Psoas muscle (tissue), 8 donors: Measurements from ENCODE around the gene XAF1. TPM values are rescaled to one million over a fixed set of nuclear protein-coding genes. Genes with fewer than 3 reads are reported as not detected.

ENCODE experiments used
- ATAC-seq, 4 donors: fragments of 200-7000 bp; cut with Tn5 transposase; one replicate each; pipeline ENCODE4 v1.9.1; 2020; ENCODE audit warnings: moderate library complexity in 3 of 4, mild to moderate bottlenecking in 2 of 4
- DNase-seq, 2 donors: peaks; one replicate each; pipeline ENCODE4 v3.0.0-alpha.2; 2020
- H3K27ac ChIP-seq: fragments of 200-600 bp; one replicate; pipeline ENCODE4 v1.8.0; 2022
- H3K27me3 ChIP-seq, 3 donors: fragments of 200-600 bp in 1 of 3; one replicate each; pipeline versions ENCODE4 v1.6.1 to v1.8.0; 2013 to 2022; ENCODE audit warnings: low read length in 2 of 3, mild to moderate bottlenecking in 2 of 3, moderate library complexity in 1 of 3; ENCODE audit not compliant: insufficient read depth in 3 of 3
- H3K36me3 ChIP-seq, 2 donors: fragments of 200-600 bp in 1 of 2; one replicate each; pipeline versions ENCODE4 v1.6.1 to v1.8.0; 2013 to 2022; ENCODE audit warnings: low read depth in 1 of 2, mild to moderate bottlenecking in 1 of 2, moderate library complexity in 1 of 2; ENCODE audit not compliant: insufficient read depth in 1 of 2
- H3K4me1 ChIP-seq: fragments of 200-600 bp; one replicate; pipeline ENCODE4 v1.8.0; 2022
- H3K4me3 ChIP-seq: fragments of 200-600 bp; one replicate; pipeline ENCODE4 v1.8.0; 2022; ENCODE audit warnings: mild to moderate bottlenecking
- H3K9me3 ChIP-seq: fragments of 200-600 bp; one replicate; pipeline ENCODE4 v1.8.0; 2022
- CTCF ChIP-seq: fragments of 200-600 bp; IDR thresholded peaks from one replicate; pipeline ENCODE4 v1.8.0; 2022; ENCODE audit warnings: antibody characterized with exemption
- WGBS, 3 donors: extraction: QIAGEN DNeasy Blood & Tissue Kit; methylation state at CpG; one replicate each; pipeline versions ENCODE4 v1.1.6 to v1.1.7; 2013; 5-methylcytosine and 5-hydroxymethylcytosine counted together
- intact Hi-C, 2 donors: fragments of 100-400 bp; cut with DNase I; formaldehyde crosslinking; loops; one replicate each; pipeline versions ENCODE4 v1.11.0 to v1.14.2; 2022
- long read RNA-seq, 2 donors: library from polyadenylated mRNA; unstranded; transcript quantifications; one replicate each; pipeline ENCODE4 v2.0.0, GENCODE V29; 2021
- polyA plus RNA-seq, 3 donors: library from polyadenylated mRNA; stranded (reverse); fragments of 200-250 nt; gene quantifications; one replicate each; pipeline ENCODE4 v1.2.3, GENCODE V29; 2013
- total RNA-seq, 4 donors: library from RNA; stranded (reverse); fragmentation: NEBNext Ultra II Directional in 2 of 4; extraction: Animal tissue kit (Norgen Biotek cat#: 25700) in 2 of 4; gene quantifications; one replicate each; pipeline versions ENCODE4 v1.2.1 to v1.2.4, GENCODE V29; 2021 to 2023
- donor health status: healthy with polysubstance abuse.
- donor health status: DM: no; HTN: no; CAD: no; lungs with moderate emphysema.
- donor health status: Bipolar disorder and iron deficiency.
- donor health status: healthy.
- donor health status: DM: yes; HTN: yes; CAD: no.
- donor health status: DM: no; HTN: no; CAD: no.
- donor health status: DM: no; HTN: no; CAD: no.
- donor health status: DM: yes; HTN: yes; CAD: no.

The XAF1 gene
- total RNA-seq, result 10 to 100 TPM in 2 of 4 donors, 1 to 10 TPM in 2; 6.9 to 14.0 (median 9.8) TPM
- 1 to 10 TPM; 3.7 to 7.4 (median 7.4) TPM for polyA plus RNA-seq
- long read RNA-seq, donor 1, result 0 reads
- long read RNA-seq, donor 2, partial matches to known transcripts, result 2 of 4 reads
- long read RNA-seq, donor 2, other reads (novel, unspliced or antisense), result 2 of 4 reads

- Histone ChIP-seq H3K36me3 (peaks cover 0 to 10% of the 10 kb centered on the region in 2 donors), H3K27me3 (peaks cover 0 to 7% (median 2%) of the 10 kb centered on the region in 3 donors), H3K9me3 (no peaks in the 10 kb centered on the region), H3K4me3 (peak within 1 kb of the TSS; percentile 63), H3K27ac (peak within 1 kb of the TSS; percentile 75), H3K4me1 (peaks cover 5% of the 10 kb centered on the region)
- ATAC-seq (peak in 2 of 4 donors; percentile 20 to 34), DNase-seq (peak in 1 of 2 donors; percentile 52)
- TF ChIP-seq CTCF, result no peak
- 11 to 23% (median 12%) methylated on average over 14 of the region's 14 CpGs for WGBS, 3 donors
- intact Hi-C loops, result no loop called here
Measured at GRCh38 chr17:6755731-6756184, at the start of gene XAF1. TSS of gene XAF1 (plus strand) at chr17:6756046. CDS start at chr17:6756079, 33 bp downstream.

GRCh38 chr17:6706499-6706898 is 49.3 kb upstream of the XAF1 start:
- peaks cover 0 to 16% (median 1%) of the 10 kb centered on the region in 3 donors for H3K27me3 ChIP-seq
- no peak for TF ChIP-seq CTCF
- ATAC-seq (no peak), DNase-seq (no peak)
- H3K27ac ChIP-seq, result no peak overlapping the region
- 75 to 82% (median 75%) methylated on average over 14 of the region's 14 CpGs for WGBS, 3 donors
- no peaks in the 10 kb centered on the region for H3K36me3 ChIP-seq
- H3K4me1 ChIP-seq, result no peaks in the 10 kb centered on the region
- intact Hi-C loops, result no loop called here
- no peaks in the 10 kb centered on the region for H3K9me3 ChIP-seq
- no peak overlapping the region for H3K4me3 ChIP-seq

- Histone ChIP-seq H3K27me3 (peaks cover 0 to 21% (median 3%) of the 10 kb centered on the region in 3 donors), H3K4me1 (no peaks in the 10 kb centered on the region), H3K9me3 (no peaks in the 10 kb centered on the region), H3K4me3 (no peak overlapping the region), H3K36me3 (no peaks in the 10 kb centered on the region), H3K27ac (no peak overlapping the region)
- no peak for ATAC-seq
- TF ChIP-seq CTCF, result no peak
- 66 to 69% (median 66%) methylated on average over 8 of the region's 8 CpGs for WGBS, 3 donors
- intact Hi-C loops, result no loop called here
- no peak for DNase-seq
Measured at GRCh38 chr17:6706996-6707395, 48.9 kb upstream of the XAF1 start.

- Histone ChIP-seq H3K36me3 (no peaks in the 10 kb centered on the region), H3K4me1 (no peaks in the 10 kb centered on the region), H3K4me3 (no peak overlapping the region), H3K27ac (no peak overlapping the region), H3K27me3 (peaks cover 0 to 36% (median 9%) of the 10 kb centered on the region in 3 donors), H3K9me3 (no peaks in the 10 kb centered on the region)
- DNase-seq (no peak), ATAC-seq (no peak)
- WGBS, 3 donors, result 76 to 92% (median 91%) methylated on average over 12 of the region's 12 CpGs
- intact Hi-C loops, result no loop called here
- TF ChIP-seq CTCF, result no peak
Measured at GRCh38 chr17:6708357-6708961, 47.4 kb upstream of the XAF1 start.
